AG09309 (cell line): Measurements from ENCODE around the gene PARD6B.
"Not testable (repeated sequence)": the region's sequence is repeated elsewhere in the genome, so short reads cannot be mapped to it uniquely, and the experiment has no call there.

Experiments used
- DNase-seq: peaks from one replicate; pipeline ENCODE4 v3.0.0-alpha.2; 2010; ENCODE audit warnings: low read depth
- H3K4me3 ChIP-seq: 2 replicates; pipeline ENCODE4 v1.5.1; 2011; ENCODE audit warnings: mild to moderate bottlenecking, low read depth, low read length, moderate library complexity; ENCODE audit not compliant: control insufficient read depth
- CTCF ChIP-seq: IDR thresholded peaks from 2 replicates; pipeline ENCODE4 v1.5.1; 2011; ENCODE audit warnings: mild to moderate bottlenecking, low read depth, low read length, inconsistent platforms; ENCODE audit not compliant: insufficient read depth, control insufficient read depth; ENCODE audit errors: missing control alignments

Gene PARD6B

GRCh38 chr20:50798650-50799049 lies 67.3 kb downstream of the PARD6B start:
- no peak for TF ChIP-seq CTCF
- H3K4me3 ChIP-seq = no peak overlapping the region
- no peak for DNase-seq

- no peak for DNase-seq
- H3K4me3 ChIP-seq = no peak overlapping the region
- no peak for TF ChIP-seq CTCF
Measured at GRCh38 chr20:50799176-50799889, 68.0 kb downstream of the PARD6B start.

- DNase-seq = no peak
- TF ChIP-seq CTCF = no peak
- no peak overlapping the region for H3K4me3 ChIP-seq
Measured at GRCh38 chr20:50799890-50800550, 68.6 kb downstream of the PARD6B start.

- H3K4me3 ChIP-seq = not testable (repeated sequence)
Measured at GRCh38 chr20:50800986-50801746, 69.8 kb downstream of the PARD6B start.

GRCh38 chr20:50801747-50802125 lies 70.4 kb downstream of the PARD6B start:
- DNase-seq = no peak
- H3K4me3 ChIP-seq = no peak overlapping the region
- no peak for TF ChIP-seq CTCF

More at GRCh38 chr20:50800986-50801746, 69.8 kb downstream of the PARD6B start:
- not testable (repeated sequence) for DNase-seq

- H3K4me3 ChIP-seq = no peak overlapping the region
- DNase-seq = no peak
- TF ChIP-seq CTCF = no peak
Measured at GRCh38 chr20:50802289-50802688, 70.9 kb downstream of the PARD6B start.
